ENCODE results near the gene BATF3. TPM values are rescaled to one million over a fixed set of nuclear protein-coding genes. Genes with fewer than 3 reads are reported as not detected.

BATF3 gene
- total RNA-seq, 3 donors from 2014 or later, result 1.0 to 7.5 (median 1.9) TPM

DNA sequence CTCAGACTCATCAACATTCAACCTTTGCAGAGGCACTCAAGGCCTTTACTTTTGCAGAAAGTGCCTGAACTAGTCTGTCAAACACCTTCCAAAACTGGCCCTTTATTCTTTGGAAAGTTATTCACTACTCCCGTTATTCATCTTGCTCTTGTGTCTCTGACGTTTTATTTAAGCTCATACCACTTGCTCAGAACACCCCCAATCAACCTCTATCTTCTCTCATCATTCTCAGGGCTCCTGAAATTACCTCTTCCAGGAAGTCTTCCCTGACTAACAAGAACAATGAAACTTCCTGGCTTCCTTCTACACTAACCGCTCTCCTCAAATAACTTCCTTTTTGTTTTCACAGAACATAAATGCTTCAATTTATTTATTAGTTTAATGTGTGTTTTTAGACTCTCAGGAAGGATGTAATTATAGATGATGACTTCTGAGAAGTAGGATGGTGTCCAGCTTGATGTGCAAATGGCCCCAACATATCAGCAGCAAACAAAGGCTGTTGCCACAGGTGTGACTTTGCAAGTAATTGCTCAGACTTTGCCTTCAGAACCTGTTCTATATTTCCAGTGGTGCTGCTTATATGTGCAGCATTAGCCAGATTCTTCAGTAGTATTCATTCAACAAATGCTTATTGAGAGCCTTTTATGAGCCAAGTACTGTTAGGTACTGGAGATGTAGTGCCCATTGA, 22.8 kb upstream of the BATF3 start:
- TF ChIP-seq POLR2A (IDR thresholded peaks at IDR 0.05) (no peak), POLR2AphosphoS5 (IDR thresholded peaks at IDR 0.05) (no peak)
- TF ChIP-seq, protein P1, sequence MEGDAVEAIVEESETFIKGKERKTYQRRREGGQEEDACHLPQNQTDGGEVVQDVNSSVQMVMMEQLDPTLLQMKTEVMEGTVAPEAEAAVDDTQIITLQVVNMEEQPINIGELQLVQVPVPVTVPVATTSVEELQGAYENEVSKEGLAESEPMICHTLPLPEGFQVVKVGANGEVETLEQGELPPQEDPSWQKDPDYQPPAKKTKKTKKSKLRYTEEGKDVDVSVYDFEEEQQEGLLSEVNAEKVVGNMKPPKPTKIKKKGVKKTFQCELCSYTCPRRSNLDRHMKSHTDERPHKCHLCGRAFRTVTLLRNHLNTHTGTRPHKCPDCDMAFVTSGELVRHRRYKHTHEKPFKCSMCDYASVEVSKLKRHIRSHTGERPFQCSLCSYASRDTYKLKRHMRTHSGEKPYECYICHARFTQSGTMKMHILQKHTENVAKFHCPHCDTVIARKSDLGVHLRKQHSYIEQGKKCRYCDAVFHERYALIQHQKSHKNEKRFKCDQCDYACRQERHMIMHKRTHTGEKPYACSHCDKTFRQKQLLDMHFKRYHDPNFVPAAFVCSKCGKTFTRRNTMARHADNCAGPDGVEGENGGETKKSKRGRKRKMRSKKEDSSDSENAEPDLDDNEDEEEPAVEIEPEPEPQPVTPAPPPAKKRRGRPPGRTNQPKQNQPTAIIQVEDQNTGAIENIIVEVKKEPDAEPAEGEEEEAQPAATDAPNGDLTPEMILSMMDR (IDR thresholded peaks at IDR 0.05), result no peak
- Histone ChIP-seq H3K9me3 (no peaks in the 10 kb centered on the region), H3K27me3 (no peaks in the 10 kb centered on the region), H3K4me1 (no peaks in the 10 kb centered on the region), H3K4me3 (no peak overlapping the region), H3K36me3 (no peaks in the 10 kb centered on the region), H3K27ac (peak overlapping the region in 1 of 2 donors; percentile 69)
- DNase-seq (ENCODE audit: low spot score in 2 of 2), result no peak
- intact Hi-C loops (cut with DNase I; ENCODE audit: low total_unique reads), result no loop called here

DNA sequence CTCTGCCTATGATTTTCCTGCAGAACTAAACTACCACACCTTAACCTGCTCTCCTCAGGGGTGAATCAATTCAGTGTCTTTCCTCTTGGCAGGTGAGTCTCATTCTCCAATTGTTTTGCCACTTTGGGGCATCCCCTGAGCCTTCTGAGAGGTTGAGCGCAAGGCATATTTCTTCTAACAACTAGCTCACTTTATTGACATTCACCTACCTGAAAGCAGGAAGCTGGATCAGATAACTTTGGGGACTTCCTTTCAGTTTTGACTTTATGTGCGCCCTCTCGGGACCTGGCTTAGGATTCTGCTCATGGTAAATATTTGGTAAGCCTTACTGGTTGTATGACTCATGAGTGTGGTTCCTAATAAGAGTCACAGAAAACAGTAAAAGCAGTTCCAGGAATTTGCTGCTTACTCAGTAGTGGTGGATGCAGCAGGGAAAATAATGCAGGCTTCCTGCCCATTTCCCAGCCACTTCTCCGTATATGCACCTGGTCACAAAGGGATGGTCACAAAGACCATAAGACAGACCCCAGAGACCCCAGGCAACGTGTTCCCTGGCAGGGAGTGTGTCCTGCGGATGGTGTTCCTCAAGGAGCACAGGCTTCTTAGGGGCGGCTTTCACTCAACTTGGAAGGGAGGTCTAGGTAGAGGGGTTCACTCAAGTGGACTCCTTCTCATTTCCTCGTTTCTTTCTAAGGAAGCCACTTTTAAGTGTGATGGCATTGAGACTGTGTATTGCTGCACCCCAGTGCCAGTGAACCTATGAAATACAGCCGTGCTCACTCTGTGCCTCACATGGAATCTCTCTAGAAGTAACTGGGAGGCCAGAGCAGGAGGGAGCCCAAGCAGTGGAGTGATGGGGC, 22.0 kb upstream of the BATF3 start:
- peak overlapping the region in 2 of 3 donors; percentile 3 to 21 for H3K4me3 ChIP-seq
- intact Hi-C loops (cut with DNase I; ENCODE audit: low total_unique reads), result no loop called here
- no peak for DNase-seq (ENCODE audit: low spot score in 2 of 2)
- H3K36me3 ChIP-seq, result no peaks in the 10 kb centered on the region
- no peaks in the 10 kb centered on the region for H3K9me3 ChIP-seq
- H3K4me1 ChIP-seq, result no peaks in the 10 kb centered on the region
- peak overlapping the region; percentile 61 to 69 for H3K27ac ChIP-seq
- TF ChIP-seq POLR2AphosphoS5 (IDR thresholded peaks at IDR 0.05) (no peak), POLR2A (IDR thresholded peaks at IDR 0.05) (no peak)
- TF ChIP-seq, protein P1 (IDR thresholded peaks at IDR 0.05), result no peak
- H3K27me3 ChIP-seq, result no peaks in the 10 kb centered on the region

DNA sequence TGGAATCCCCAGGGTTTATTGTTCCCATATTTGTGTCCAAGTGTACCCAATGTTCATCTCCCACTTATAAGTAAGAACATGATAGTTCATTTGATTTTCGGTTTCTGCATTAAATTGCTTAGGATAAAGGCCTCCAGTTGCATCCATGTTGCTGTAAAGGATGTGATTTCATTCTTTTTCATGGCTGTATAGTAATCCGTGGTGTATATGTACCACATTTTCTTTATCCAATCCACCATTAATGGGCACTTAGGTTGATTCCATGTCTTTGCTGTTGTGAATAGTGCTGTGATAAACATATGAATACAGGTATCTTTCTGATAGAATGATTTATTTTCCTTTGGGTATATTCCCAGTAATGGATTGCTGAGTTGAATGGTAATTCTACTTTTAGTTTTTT, 20.0 kb upstream of the BATF3 start:
- DNase-seq (ENCODE audit: low spot score in 2 of 2), result no peak
- Histone ChIP-seq H3K27me3 (no peaks in the 10 kb centered on the region), H3K27ac (no peak overlapping the region), H3K4me3 (no peak overlapping the region), H3K36me3 (no peaks in the 10 kb centered on the region), H3K4me1 (no peaks in the 10 kb centered on the region), H3K9me3 (no peaks in the 10 kb centered on the region)
- TF ChIP-seq POLR2AphosphoS5 (IDR thresholded peaks at IDR 0.05) (no peak), POLR2A (IDR thresholded peaks at IDR 0.05) (no peak)
- TF ChIP-seq, protein P1 (IDR thresholded peaks at IDR 0.05), result no peak
- intact Hi-C loops (cut with DNase I; ENCODE audit: low total_unique reads), result no loop called here

DNA sequence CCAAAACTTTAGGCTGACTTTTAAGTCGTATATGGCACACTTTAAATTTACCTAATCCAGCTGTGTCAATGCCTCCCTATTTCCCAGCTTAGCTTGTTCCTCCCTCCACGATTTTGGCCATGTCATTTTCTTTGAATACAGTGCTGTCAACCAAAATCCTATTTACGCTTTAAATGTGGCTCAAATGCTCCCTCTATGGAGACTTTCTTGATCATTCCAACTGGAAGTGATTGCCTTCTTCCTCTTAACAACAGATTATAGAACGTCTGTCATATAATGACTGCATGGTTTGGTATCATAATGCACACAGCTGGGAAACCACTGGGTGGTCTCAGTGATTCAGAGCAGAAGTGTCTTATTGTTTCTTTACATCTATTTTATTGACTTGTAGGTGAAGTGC, 18.9 kb upstream of the BATF3 start:
- no peak for DNase-seq (ENCODE audit: low spot score in 2 of 2)
- H3K27me3 ChIP-seq, result no peaks in the 10 kb centered on the region

More for the DNA sequence above, 18.9 kb upstream of the BATF3 start:
- TF ChIP-seq POLR2A (IDR thresholded peaks at IDR 0.05) (no peak), POLR2AphosphoS5 (IDR thresholded peaks at IDR 0.05) (no peak)
- TF ChIP-seq, protein P1 (IDR thresholded peaks at IDR 0.05), result no peak
- Histone ChIP-seq H3K36me3 (no peaks in the 10 kb centered on the region), H3K9me3 (no peaks in the 10 kb centered on the region), H3K4me1 (no peaks in the 10 kb centered on the region), H3K27ac (no peak overlapping the region), H3K4me3 (no peak overlapping the region)
- intact Hi-C loops (cut with DNase I; ENCODE audit: low total_unique reads), result no loop called here

All from breast epithelium (tissue), 4 donors.